SU-DHL-6 (cell line): ENCODE data around the gene BOC.

Experiments used
- H2AFZ ChIP-seq: fragments of 200-600 bp; sonication (generic); 2 replicates; pipeline ENCODE4 v1.6.1; 2014; ENCODE audit warnings: low read depth, mild to moderate bottlenecking, moderate library complexity, mixed read lengths, antibody characterized with exemption, low read length; ENCODE audit not compliant: severe bottlenecking
- H3F3A ChIP-seq: fragments of 200-600 bp; shearing (Covaris generic); 2 replicates; pipeline ENCODE4 v1.6.0; 2016; ENCODE audit warnings: antibody characterized with exemption, mild to moderate bottlenecking; ENCODE audit not compliant: insufficient read depth
- H3K27ac ChIP-seq: fragments of 200-600 bp; sonication (generic); 2 replicates; pipeline ENCODE4 v1.5.1; 2016; ENCODE audit warnings: low read depth, mild to moderate bottlenecking, low read length, moderate library complexity, mixed read lengths
- H3K27me3 ChIP-seq: fragments of 200-600 bp; sonication (generic), shearing (Covaris generic); 2 replicates; pipeline ENCODE4 v1.6.0; 2014; ENCODE audit warnings: mild to moderate bottlenecking, low read length
- H3K36me3 ChIP-seq: fragments of 200-600 bp; sonication (generic); 2 replicates; pipeline ENCODE4 v1.6.1; 2014; ENCODE audit warnings: mild to moderate bottlenecking, low read length, mixed read lengths
- H3K4me2 ChIP-seq: fragments of 300-600, 200-600 bp; shearing (Covaris generic), sonication (generic); 2 replicates; pipeline ENCODE4 v1.6.0; 2014; ENCODE audit warnings: low read length, low read depth, mild to moderate bottlenecking; ENCODE audit not compliant: poor library complexity, severe bottlenecking
- H3K4me3 ChIP-seq: fragments of 200-600 bp; sonication (generic); 2 replicates; pipeline ENCODE4 v1.5.1; 2014; ENCODE audit warnings: antibody characterized with exemption, low read length, mild to moderate bottlenecking, mixed read lengths; ENCODE audit not compliant: insufficient read depth, poor library complexity, severe bottlenecking
- H3K79me2 ChIP-seq: fragments of 200-600 bp; sonication (generic); 2 replicates; pipeline ENCODE4 v1.6.1; 2014; ENCODE audit warnings: mild to moderate bottlenecking, low read length, moderate library complexity; ENCODE audit not compliant: insufficient read depth
- H3K9ac ChIP-seq: fragments of 200-600 bp; sonication (generic); 2 replicates; pipeline ENCODE4 v1.7.0; 2014; ENCODE audit warnings: mild to moderate bottlenecking, low read length
- H3K9me2 ChIP-seq: fragments of 200-600 bp; sonication (generic); replicated peaks from 2 replicates; pipeline ENCODE4 v1.6.1; 2014; ENCODE audit warnings: low read length; ENCODE audit not compliant: insufficient read depth
- H3K9me3 ChIP-seq: fragments of 200-600 bp; sonication (generic); 2 replicates; pipeline ENCODE4 v1.6.1; 2014; ENCODE audit warnings: low read length, mixed read lengths; ENCODE audit not compliant: insufficient read depth
- H4K20me1 ChIP-seq: fragments of 200-600 bp; sonication (generic); 2 replicates; pipeline ENCODE4 v1.6.1; 2014; ENCODE audit warnings: low read depth, mild to moderate bottlenecking, antibody characterized with exemption, low read length, moderate library complexity, mixed read lengths
- EZH2phosphoT487 ChIP-seq: fragments of 200-600 bp; sonication (generic), shearing (Covaris generic); conservative IDR thresholded peaks from 2 replicates; pipeline ENCODE4 v1.6.1; 2018; ENCODE audit warnings: mild to moderate bottlenecking, antibody characterized with exemption, low read length, moderate library complexity, mixed read lengths
- TF ChIP-seq, protein P1 (sequence below): fragments of 200-600 bp; sonication (generic); IDR thresholded peaks from one replicate; pipeline ENCODE4 v1.5.1; 2017; ENCODE audit warnings: antibody characterized with exemption, mild to moderate bottlenecking, low read length, moderate library complexity; ENCODE audit not compliant: insufficient read depth, poor library complexity, severe bottlenecking

BOC gene

DNA sequence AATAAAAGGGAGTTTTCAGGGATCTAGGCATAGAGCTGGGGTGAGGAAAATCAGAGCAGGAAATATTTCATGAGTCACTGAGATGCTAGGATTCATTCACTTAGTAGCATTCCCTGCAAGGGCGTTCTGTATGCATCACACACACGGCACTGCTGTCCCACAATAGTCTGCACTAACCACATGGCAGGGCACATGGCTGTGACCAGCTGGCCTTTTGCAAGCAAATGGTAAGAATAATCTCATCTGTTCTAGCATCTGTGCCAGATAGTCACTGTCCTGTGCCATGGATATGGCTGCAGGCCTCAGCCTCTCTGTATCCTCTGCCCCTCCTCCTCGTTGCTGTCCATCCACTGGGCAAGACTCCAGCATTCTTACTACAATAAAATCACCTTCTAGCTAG lies 37.8 kb downstream of the BOC start:
- Histone ChIP-seq H3K9me3 (no peaks in the 10 kb centered on the region), H3K9ac (no peak overlapping the region), H3K4me3 (no peak overlapping the region), H2AFZ (no peak overlapping the region), H3F3A (no peaks in the 10 kb centered on the region), H3K79me2 (no peaks in the 10 kb centered on the region), H3K9me2 (no peaks in the 10 kb centered on the region), H3K4me2 (no peak overlapping the region), H3K36me3 (no peaks in the 10 kb centered on the region), H3K27me3 (no peaks in the 10 kb centered on the region), H3K27ac (no peak overlapping the region), H4K20me1 (no peaks in the 10 kb centered on the region)
- no peak for TF ChIP-seq EZH2phosphoT487

DNA sequence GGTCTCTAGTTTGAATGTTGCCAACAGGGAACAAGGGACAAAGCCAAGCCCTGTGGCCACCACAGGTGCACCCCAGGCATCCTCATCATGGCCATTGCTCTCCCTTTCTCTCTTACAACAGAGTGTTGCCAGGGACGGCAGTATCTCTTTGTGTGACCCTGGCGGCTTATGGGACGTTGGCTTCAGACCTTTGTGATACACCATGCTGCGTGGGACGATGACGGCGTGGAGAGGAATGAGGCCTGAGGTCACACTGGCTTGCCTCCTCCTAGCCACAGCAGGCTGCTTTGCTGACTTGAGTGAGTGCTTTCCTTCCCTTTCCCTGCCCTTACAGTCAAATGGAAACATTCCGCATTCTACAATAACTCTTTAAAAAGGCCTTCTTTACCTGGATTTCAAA lies 38.2 kb downstream of the BOC start:
- no peak overlapping the region for H3K27ac ChIP-seq

DNA sequence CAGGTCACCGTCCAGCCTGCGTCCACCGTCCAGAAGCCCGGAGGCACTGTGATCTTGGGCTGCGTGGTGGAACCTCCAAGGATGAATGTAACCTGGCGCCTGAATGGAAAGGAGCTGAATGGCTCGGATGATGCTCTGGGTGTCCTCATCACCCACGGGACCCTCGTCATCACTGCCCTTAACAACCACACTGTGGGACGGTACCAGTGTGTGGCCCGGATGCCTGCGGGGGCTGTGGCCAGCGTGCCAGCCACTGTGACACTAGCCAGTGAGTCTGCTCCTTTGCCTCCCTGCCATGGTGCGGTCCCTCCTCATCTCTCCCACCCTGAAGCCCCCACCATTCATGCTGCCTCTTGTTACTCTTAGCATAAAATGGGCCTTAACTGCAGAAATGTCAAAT lies 39.2 kb downstream of the BOC start:
- H3F3A ChIP-seq: no peaks in the 10 kb centered on the region
- H3K4me3 ChIP-seq: no peak overlapping the region
- H3K27ac ChIP-seq: no peak overlapping the region
- no peak overlapping the region for H2AFZ ChIP-seq
- H4K20me1 ChIP-seq: no peaks in the 10 kb centered on the region
- H3K9me3 ChIP-seq: no peaks in the 10 kb centered on the region
- TF ChIP-seq, protein P1, sequence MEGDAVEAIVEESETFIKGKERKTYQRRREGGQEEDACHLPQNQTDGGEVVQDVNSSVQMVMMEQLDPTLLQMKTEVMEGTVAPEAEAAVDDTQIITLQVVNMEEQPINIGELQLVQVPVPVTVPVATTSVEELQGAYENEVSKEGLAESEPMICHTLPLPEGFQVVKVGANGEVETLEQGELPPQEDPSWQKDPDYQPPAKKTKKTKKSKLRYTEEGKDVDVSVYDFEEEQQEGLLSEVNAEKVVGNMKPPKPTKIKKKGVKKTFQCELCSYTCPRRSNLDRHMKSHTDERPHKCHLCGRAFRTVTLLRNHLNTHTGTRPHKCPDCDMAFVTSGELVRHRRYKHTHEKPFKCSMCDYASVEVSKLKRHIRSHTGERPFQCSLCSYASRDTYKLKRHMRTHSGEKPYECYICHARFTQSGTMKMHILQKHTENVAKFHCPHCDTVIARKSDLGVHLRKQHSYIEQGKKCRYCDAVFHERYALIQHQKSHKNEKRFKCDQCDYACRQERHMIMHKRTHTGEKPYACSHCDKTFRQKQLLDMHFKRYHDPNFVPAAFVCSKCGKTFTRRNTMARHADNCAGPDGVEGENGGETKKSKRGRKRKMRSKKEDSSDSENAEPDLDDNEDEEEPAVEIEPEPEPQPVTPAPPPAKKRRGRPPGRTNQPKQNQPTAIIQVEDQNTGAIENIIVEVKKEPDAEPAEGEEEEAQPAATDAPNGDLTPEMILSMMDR: no peak
- no peak for TF ChIP-seq EZH2phosphoT487
- H3K9me2 ChIP-seq: no peaks in the 10 kb centered on the region
- H3K36me3 ChIP-seq: no peaks in the 10 kb centered on the region
- no peaks in the 10 kb centered on the region for H3K79me2 ChIP-seq
- no peak overlapping the region for H3K4me2 ChIP-seq
- H3K27me3 ChIP-seq: no peaks in the 10 kb centered on the region
- H3K9ac ChIP-seq: no peak overlapping the region

More for the DNA sequence above, 38.2 kb downstream of the BOC start:
- Histone ChIP-seq H3K9ac (no peak overlapping the region), H3K9me2 (no peaks in the 10 kb centered on the region), H3K79me2 (no peaks in the 10 kb centered on the region), H3K36me3 (no peaks in the 10 kb centered on the region), H3K4me3 (no peak overlapping the region), H4K20me1 (no peaks in the 10 kb centered on the region), H3F3A (no peaks in the 10 kb centered on the region), H2AFZ (no peak overlapping the region), H3K27me3 (no peaks in the 10 kb centered on the region), H3K9me3 (no peaks in the 10 kb centered on the region), H3K4me2 (no peak overlapping the region)
- TF ChIP-seq EZH2phosphoT487: no peak
- TF ChIP-seq, protein P1: no peak

DNA sequence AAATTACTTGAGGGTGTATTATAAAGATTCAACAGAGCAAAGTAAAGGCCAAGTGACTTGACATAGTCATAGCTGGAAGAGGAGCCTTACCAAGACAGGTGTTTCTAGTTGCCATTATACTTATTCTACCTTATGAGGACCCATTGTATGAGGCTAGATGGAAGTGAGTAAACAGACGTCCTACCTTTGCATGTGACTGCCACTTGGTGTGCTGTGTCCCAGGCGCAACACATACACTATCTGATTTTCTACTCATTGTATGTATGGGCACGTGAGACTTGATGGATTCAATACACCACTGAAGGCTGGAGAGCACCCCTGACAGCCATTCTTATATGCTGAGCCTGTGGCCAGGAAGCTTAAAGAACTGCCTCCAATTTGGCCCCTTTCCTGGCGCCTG lies 40.5 kb downstream of the BOC start:
- no peaks in the 10 kb centered on the region for H3K9me2 ChIP-seq
- no peaks in the 10 kb centered on the region for H3K27me3 ChIP-seq
- H3K27ac ChIP-seq: no peak overlapping the region
- no peak overlapping the region for H3K4me2 ChIP-seq
- H3K36me3 ChIP-seq: no peaks in the 10 kb centered on the region
- H3K4me3 ChIP-seq: no peak overlapping the region
- no peaks in the 10 kb centered on the region for H3K79me2 ChIP-seq
- no peaks in the 10 kb centered on the region for H3K9me3 ChIP-seq
- no peak overlapping the region for H3K9ac ChIP-seq
- no peak overlapping the region for H2AFZ ChIP-seq
- no peak for TF ChIP-seq EZH2phosphoT487
- TF ChIP-seq, protein P1: no peak
- H4K20me1 ChIP-seq: no peaks in the 10 kb centered on the region
- no peaks in the 10 kb centered on the region for H3F3A ChIP-seq
